HEK293T (cell line): ENCODE data around the gene ATP6V0E2.

Source experiments
- CTCF ChIA-PET: fragments of 350-600 bp; formaldehyde crosslinking; extraction: SDS; loops from one replicate; lab custom pipeline; 2021; ENCODE audit warnings: antibody characterized with exemption, inconsistent platforms; lab: Yijun Ruan, JAX
- POLR2A ChIA-PET: fragments of 350-600 bp; formaldehyde crosslinking; extraction: SDS; loops from one replicate; lab custom pipeline; 2020; ENCODE audit warnings: antibody characterized with exemption, inconsistent platforms; lab: Yijun Ruan, JAX
- DNase-seq: peaks from one replicate; pipeline ENCODE4 v3.0.0; 2012; ENCODE audit warnings: mixed read lengths; ENCODE audit errors: extremely low spot score
- ARNT ChIP-seq: fragments of 450-650 bp; IDR thresholded peaks from 2 replicates; pipeline ENCODE4 v1.6.1; 2017; ENCODE audit warnings: mild to moderate bottlenecking
- BHLHE40 ChIP-seq: fragments of 450-650 bp; IDR thresholded peaks from 2 replicates; pipeline ENCODE4 v1.6.1; 2016; ENCODE audit warnings: mild to moderate bottlenecking, moderate library complexity, borderline replicate concordance
- CTBP1 ChIP-seq: fragments of 450-650 bp; IDR thresholded peaks from 2 replicates; pipeline ENCODE4 v1.6.1; 2016; ENCODE audit warnings: borderline replicate concordance
- ELF4 ChIP-seq: fragments of 450-650 bp; IDR thresholded peaks from 2 replicates; pipeline ENCODE4 v1.6.1; 2017; ENCODE audit warnings: antibody characterized with exemption
- FOXA1 ChIP-seq: fragments of 450-650 bp; IDR thresholded peaks from 2 replicates; pipeline ENCODE4 v1.6.1; 2016; ENCODE audit warnings: mild to moderate bottlenecking
- FOXK2 ChIP-seq: fragments of 450-650 bp; IDR thresholded peaks from 2 replicates; pipeline ENCODE4 v1.6.1; 2016; ENCODE audit warnings: mild to moderate bottlenecking
- FOXM1 ChIP-seq: fragments of 450-650 bp; IDR thresholded peaks from 2 replicates; pipeline ENCODE4 v1.6.1; 2017; ENCODE audit warnings: mild to moderate bottlenecking, borderline replicate concordance
- HDGF ChIP-seq: fragments of 450-650 bp; IDR thresholded peaks from 2 replicates; pipeline ENCODE4 v1.6.1; 2017; ENCODE audit warnings: antibody characterized with exemption, borderline replicate concordance
- L3MBTL2 ChIP-seq: fragments of 450-650 bp; conservative IDR thresholded peaks from 2 replicates; pipeline ENCODE4 v1.6.1; 2016; ENCODE audit warnings: mild to moderate bottlenecking
- LEF1 ChIP-seq: fragments of 450-650 bp; IDR thresholded peaks from 2 replicates; pipeline ENCODE4 v1.6.1; 2017; ENCODE audit warnings: mild to moderate bottlenecking, borderline replicate concordance
- NFRKB ChIP-seq: fragments of 450-650 bp; IDR thresholded peaks from 2 replicates; pipeline ENCODE4 v1.6.1; 2016; ENCODE audit warnings: mild to moderate bottlenecking, moderate library complexity
- PKNOX1 ChIP-seq: fragments of 450-650 bp; IDR thresholded peaks from 2 replicates; pipeline ENCODE4 v1.6.1; 2016
- SP1 ChIP-seq: fragments of 450-650 bp; IDR thresholded peaks from 2 replicates; pipeline ENCODE4 v1.6.1; 2017
- SUZ12 ChIP-seq: fragments of 450-650 bp; IDR thresholded peaks from 2 replicates; pipeline ENCODE4 v1.6.1; 2016; ENCODE audit warnings: mild to moderate bottlenecking
- TARDBP ChIP-seq: fragments of 450-650 bp; IDR thresholded peaks from 2 replicates; pipeline ENCODE4 v1.6.1; 2016
- ZNF384 ChIP-seq: fragments of 450-650 bp; IDR thresholded peaks from 2 replicates; pipeline ENCODE4 v1.6.1; 2016

ATP6V0E2 gene

DNA sequence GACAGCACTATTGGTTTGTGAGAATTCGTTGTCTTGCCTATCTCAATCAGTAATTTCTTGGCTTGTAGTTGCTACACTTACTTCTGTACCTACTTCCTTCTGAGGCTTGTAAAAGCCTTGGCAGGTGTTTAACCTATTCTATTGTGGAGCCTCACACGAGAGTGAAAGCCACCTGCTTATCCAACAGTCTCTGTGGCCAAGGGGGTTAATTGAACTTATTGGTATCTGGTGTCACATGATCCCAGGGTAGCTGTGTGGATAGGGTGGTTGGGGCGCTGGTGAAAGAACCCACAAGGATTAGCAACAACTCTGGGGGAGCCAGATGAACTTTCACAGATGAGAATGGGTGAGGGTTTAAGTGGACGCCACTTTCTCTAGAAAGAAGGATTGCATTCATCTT is 13.9 kb upstream of the ATP6V0E2 start:
- TF ChIP-seq SUZ12 (no peak), FOXM1 (no peak), FOXA1 (no peak), NFRKB (no peak), LEF1 (no peak), SP1 (no peak), ARNT (no peak), CTBP1 (no peak), PKNOX1 (no peak), HDGF (no peak), BHLHE40 (no peak), ZNF384 (no peak), TARDBP (no peak), ELF4 (no peak), L3MBTL2 (no peak), FOXK2 (no peak)
- DNase-seq = no peak
- ChIA-PET POLR2A (no interaction called here), CTCF (interaction anchor here (2.0 kb wide), 1 partner anchor 10 kb away, joined by 7 read pairs; no protein-coding TSS in a partner anchor)

DNA sequence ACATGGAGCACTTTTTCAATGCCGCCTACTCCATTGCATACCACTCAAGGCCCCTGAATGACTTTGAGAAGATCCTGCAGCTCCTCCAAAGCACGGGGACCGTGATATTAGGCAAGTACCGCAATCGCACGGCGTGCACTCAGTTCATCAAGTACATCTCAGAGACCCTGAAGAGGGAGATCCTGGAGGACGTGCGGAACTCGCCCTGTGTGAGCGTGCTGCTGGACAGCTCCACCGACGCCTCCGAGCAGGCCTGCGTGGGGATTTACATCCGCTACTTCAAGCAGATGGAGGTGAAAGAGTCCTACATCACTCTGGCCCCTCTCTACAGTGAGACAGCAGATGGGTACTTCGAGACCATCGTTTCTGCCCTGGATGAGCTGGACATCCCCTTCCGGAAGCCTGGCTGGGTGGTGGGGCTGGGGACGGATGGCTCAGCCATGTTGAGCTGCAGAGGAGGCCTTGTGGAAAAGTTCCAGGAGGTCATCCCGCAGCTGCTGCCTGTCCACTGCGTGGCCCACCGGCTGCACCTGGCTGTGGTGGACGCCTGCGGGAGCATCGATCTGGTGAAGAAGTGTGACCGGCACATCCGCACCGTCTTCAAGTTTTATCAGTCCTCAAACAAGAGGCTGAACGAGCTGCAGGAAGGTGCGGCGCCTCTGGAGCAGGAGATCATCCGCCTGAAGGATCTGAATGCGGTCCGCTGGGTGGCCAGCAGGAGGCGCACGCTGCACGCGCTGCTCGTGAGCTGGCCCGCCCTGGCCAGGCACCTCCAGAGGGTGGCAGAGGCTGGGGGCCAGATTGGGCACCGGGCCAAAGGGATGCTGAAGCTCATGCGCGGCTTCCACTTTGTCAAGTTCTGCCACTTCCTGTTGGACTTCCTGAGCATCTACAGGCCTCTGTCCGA is 12.7 kb upstream of the ATP6V0E2 start:
- CTCF ChIA-PET = interaction anchor here (2.0 kb wide), 1 partner anchor 9 kb away, joined by 7 read pairs; no protein-coding TSS in a partner anchor
- POLR2A ChIA-PET = interaction anchor here (1.3 to 3.1 kb wide), 3 partner anchors 10 to 79 kb away, joined by 4 to 15 read pairs (median 4); partner anchors contain the start of gene ZNF862
- no peak for DNase-seq
- TF ChIP-seq SP1 = no peak
- no peak for TF ChIP-seq FOXA1
- TF ChIP-seq FOXM1 = no peak
- TF ChIP-seq BHLHE40 = no peak
- no peak for TF ChIP-seq TARDBP
- no peak for TF ChIP-seq HDGF
- no peak for TF ChIP-seq SUZ12
- TF ChIP-seq NFRKB = no peak
- no peak for TF ChIP-seq FOXK2
- TF ChIP-seq ARNT = no peak
- TF ChIP-seq PKNOX1 = no peak
- no peak for TF ChIP-seq ELF4
- TF ChIP-seq CTBP1 = no peak
- TF ChIP-seq ZNF384 = no peak
- no peak for TF ChIP-seq LEF1
- TF ChIP-seq L3MBTL2 = no peak

- no peak for TF ChIP-seq HDGF
- TF ChIP-seq BHLHE40 = no peak
- no peak for TF ChIP-seq ZNF384
- no peak for TF ChIP-seq SUZ12
- ChIA-PET POLR2A (interaction anchor here (1.3 to 3.1 kb wide), 3 partner anchors 9 to 80 kb away, joined by 4 to 15 read pairs (median 4); partner anchors contain the start of gene ZNF862), CTCF (interaction anchor here (2.0 kb wide), 1 partner anchor 8 kb away, joined by 7 read pairs; no protein-coding TSS in a partner anchor)
- DNase-seq = no peak
These were observed 12.1 kb upstream of the ATP6V0E2 start for GRCh38 chr7:149861728-149862045.

DNA sequence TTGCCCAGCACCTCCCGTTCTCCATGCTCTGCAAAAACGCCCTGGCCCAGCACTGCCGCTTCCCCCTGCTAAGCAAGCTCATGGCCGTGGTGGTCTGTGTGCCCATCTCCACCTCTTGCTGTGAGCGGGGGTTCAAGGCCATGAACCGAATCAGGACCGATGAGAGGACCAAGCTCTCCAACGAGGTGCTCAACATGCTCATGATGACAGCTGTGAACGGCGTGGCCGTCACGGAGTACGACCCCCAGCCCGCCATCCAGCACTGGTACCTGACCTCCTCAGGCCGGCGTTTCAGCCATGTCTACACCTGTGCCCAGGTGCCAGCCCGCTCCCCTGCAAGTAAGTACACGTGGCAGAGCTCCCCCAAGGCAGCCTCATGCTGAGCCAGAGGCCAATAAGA is 11.6 kb upstream of the ATP6V0E2 start:
- no peak for DNase-seq
- POLR2A ChIA-PET = interaction anchor here (1.3 to 3.1 kb wide), 3 partner anchors 8 to 80 kb away, joined by 4 to 15 read pairs (median 4); partner anchors contain the start of gene ZNF862
- TF ChIP-seq ZNF384 (no peak), ELF4 (no peak), FOXA1 (no peak), FOXM1 (no peak), ARNT (no peak), SUZ12 (no peak), BHLHE40 (no peak), CTBP1 (no peak), SP1 (no peak), NFRKB (no peak), L3MBTL2 (no peak), PKNOX1 (no peak), HDGF (no peak), FOXK2 (no peak), TARDBP (no peak), LEF1 (no peak)
- CTCF ChIA-PET = no interaction called here

- no peak for TF ChIP-seq FOXA1
- TF ChIP-seq FOXK2 = no peak
- TF ChIP-seq CTBP1 = no peak
- no peak for TF ChIP-seq PKNOX1
- TF ChIP-seq NFRKB = no peak
- TF ChIP-seq FOXM1 = no peak
- no peak for TF ChIP-seq L3MBTL2
- TF ChIP-seq HDGF = no peak
- TF ChIP-seq ARNT = no peak
- TF ChIP-seq ELF4 = no peak
- no peak for TF ChIP-seq ZNF384
- no peak for TF ChIP-seq SP1
- CTCF ChIA-PET = no interaction called here
- POLR2A ChIA-PET = no interaction called here
- no peak for DNase-seq
These were observed 10.3 kb upstream of the ATP6V0E2 start for GRCh38 chr7:149863500-149863899.
